AG08396 (cell line): ENCODE results near the gene MGAT5.
"Not testable (repeated sequence)": the region's sequence is repeated elsewhere in the genome, so short reads cannot be mapped to it uniquely, and the experiment has no call there.

ENCODE experiments used
- DNase-seq: peaks from one replicate; pipeline ENCODE4 v3.0.0; 2012; ENCODE audit warnings: low spot score, mixed read lengths

The MGAT5 gene

DNA sequence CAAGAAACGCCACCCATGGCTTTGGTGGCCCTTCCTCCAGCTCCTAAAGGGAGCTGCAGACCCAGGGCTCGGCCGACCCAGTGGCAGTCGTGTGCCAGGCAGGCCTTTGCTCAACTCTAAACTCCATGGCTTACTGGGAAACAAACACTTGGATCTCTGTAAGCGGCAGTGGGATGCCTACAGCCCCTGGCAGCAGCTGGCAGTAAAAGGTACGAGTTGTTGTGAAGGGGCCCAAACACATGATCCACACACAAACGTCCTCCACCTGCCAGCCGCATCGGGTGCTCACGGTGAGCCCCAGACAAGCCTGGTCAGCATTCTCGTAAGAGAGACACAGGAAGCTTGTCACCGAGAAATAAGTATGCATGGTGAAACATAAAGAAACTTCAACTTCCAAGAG is 214.9 kb downstream of the MGAT5 start:
- no peak for DNase-seq

DNA sequence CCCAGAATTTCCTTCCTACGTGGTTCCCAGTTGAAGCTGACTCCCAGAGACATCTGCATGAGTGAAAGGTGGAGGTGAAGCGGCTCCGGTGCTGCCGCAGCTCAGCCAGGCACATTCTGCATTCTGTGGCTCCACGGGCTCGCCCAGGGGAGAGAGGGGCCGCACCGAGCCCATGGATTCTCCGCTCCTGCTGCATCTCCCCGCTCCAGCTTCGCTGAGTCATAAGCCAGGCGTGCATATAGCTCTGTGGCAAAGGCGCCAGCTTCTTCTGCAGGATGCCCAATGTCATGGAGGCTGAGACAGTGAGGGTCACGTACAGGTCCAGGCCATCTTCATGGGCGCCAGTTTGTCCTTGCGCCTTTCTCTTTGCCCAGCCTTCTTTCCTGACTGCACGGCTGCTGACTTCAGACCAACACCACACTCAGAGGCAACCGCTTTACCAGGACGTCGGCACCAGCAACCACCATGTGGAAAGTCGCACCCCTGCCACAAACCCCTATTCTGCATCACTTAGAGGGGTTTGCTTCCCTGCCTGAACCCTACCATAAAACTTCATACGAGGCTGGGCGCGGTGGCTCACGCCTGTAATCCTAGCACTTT is 215.7 kb downstream of the MGAT5 start:
- DNase-seq = no peak

GRCh38 chr2:134470561-134471168 is 216.8 kb downstream of the MGAT5 start:
- no peak for DNase-seq

DNA sequence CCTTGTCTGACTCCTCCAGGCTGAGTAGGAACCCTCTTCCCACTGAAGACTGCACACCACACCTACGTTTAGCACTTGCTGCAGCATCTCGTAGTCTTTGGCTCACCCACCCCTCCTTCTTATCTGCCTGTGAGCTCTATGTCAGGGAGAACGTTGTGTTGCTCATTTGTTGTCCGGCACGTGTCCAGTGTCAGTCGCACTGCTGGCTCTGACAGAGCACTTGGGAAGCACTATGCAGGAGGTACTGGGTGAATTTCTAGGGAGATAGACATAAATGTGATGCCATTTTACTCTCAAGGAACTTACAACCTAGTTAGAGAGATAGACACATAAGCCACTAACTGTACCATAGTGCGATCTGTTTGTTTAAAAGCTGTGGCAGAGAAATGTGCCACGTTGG is 223.1 kb downstream of the MGAT5 start:
- DNase-seq = not testable (repeated sequence)

DNA sequence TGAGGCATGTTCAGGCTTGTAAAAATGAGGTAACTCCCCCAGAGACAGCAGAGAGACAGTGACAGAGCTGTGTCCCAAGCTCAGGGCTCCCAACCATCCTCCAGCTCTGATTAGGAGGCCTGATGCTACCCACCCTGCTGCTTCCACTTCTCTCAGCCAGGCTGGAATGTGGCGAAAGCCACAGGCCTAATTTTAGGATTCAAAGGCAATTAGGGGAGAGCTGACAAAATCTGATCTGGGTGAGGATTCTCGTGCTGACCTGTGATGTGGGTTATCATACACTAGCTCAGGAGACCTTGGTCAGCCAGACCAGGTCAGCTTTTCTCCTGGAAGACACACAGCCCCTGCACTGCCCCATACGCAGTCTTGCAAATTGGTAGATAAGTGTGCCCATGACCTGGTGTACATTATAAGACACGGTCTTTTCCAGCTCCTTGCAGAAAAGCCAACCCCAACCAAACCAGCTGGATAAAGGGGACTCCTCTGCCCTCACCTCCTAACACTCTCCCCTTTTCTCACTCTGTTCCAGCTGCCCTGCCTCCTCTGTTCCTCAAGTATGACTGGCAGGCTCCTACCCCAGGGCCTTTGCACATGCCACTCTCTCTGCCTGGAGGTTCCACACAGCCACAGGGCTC is 225.9 kb downstream of the MGAT5 start:
- DNase-seq = no peak

GRCh38 chr2:134482131-134482723 is 228.4 kb downstream of the MGAT5 start:
- no peak for DNase-seq

DNA sequence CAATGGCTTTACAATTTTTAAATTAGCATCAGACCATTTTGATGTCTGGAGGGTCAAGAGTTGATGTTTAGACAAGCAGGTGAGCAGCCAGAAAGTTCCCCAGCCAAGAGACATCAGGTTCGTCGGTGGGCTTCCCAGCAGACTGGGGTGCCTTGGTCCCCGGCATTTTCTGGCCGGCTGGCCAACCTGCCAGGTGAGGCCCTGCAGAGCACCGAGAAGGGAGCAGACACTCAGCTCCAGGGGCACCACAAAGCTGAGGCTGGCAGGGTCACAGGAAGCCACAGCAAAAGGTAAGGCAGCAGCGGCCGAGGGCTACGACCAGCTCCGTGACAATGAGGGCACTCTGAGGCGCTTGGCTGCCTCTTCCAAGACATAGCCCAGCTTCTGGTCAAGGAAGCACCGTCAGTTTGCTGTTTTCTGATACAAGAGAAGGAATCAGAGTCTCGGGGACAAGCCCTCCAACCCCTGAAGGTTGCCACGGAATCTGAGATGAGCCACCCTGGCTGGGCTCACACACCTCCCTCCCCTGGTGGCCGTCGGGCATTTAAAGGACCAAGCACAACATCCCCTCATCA is 229.0 kb downstream of the MGAT5 start:
- DNase-seq = no peak

DNA sequence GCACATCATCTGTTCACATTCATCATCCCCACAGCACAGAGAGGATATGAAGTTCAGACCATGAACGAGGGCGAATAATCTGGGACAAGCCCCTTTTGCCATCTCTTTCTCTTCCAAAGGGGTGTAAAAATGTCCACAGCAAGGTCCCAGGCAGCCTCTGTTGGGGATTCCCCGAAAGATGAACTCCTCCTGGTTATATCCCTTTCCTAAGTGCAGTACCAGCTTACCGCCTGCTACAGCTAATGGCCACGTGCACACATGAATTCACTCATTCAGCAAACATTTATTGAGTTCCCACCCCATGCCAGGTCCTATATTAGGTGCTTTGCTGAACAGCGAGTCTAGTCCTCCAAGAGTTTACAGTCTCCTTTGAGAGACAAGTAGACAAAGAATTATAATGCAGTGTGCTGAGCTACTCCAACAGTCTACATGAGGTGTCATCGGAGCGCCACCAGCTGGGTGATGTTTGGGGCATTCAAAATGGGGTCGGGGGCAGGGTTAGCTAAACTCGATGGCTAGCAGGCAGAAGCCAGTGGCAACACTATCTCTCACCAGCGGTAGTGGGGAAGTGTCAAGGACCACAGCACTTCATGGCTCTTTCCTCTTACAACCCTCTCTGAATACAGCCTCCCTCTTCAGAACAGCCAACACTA is 236.0 kb downstream of the MGAT5 start:
- no peak for DNase-seq

DNA sequence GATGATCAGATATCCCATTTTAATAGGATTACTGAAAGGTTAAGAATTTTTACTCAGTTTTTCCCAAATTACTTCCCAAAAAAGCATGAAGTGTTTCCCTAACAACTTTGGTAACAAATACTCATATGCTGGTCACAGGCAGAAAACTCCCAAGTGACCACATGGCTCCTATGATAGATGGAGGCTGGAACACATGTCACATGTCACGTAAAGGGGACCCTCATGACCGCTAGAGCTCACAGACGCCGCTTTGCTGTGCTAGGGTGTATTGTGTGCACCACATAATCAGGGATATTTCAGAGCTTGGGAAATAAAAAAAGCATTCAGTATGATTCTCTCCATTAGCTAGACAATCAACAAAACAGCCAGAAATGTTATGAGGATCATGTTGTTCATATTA is 236.7 kb downstream of the MGAT5 start:
- DNase-seq = no peak

DNA sequence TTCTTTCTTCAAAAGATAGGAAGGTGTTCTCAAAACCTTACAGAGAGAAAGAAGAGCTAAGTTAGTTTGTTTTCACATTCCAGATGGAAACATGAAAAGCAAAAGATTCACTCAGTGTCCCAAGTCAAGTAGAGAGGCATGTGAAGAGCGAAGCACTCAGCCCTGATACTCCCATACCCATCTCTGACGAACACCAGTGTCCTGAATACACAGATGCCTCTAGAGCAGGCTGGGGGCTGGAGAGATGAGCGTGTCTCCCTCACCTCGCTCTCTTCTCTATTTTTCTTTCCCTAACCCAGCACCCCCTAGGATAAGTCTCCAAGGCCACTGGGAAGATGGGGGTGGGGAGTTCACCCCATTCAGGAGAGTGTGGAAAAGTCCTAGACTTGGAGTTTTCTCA is 237.2 kb downstream of the MGAT5 start:
- DNase-seq = no peak

DNA sequence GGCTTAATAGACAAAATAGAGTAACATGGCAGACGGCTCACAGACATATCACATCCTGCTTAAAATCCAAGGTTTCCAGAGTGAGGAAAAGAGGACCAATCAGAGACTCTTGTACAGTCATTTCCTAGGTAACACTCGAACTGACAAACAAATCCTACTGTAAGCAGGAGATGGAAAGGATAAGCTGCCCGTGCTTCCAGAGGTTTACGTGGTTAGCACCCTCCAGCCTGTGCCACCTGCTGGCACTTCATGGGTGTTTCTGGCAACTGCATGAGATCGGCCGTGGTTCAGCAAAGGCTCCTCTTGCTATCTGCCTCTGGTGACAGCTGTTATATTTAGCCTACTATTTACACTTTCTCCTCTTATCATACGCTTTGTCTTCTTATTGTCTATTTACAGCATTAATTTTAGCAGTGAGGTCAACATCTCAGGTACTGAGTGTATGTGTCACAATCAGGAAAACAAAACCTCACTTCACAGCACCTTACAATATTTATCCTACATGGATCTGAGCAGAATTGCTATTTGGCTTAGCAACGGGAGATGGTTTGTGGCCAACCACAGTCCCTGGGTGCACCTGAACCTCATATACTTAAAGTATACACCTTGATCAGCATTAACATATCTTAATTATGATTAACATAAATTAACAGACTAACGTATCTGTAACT is 238.0 kb downstream of the MGAT5 start:
- DNase-seq = no peak

DNA sequence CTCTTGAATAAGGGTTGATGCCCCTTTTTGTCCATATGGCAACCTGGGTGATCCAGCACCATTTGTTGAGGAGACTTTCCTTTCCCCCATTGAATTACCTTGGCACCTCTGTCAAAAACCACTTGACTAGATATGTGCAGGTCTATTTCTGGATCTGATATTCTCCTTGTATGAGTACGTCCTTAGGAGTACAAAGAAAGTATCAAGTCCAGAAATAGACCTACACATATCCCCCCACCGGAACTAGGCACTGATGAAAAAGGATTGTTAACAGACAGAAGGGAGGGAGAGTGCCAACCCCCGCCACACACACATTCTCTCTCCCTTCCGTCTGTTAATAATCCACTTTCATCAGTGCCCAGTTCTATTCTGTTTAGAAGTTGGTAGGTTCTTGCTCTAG is 239.9 kb downstream of the MGAT5 start:
- DNase-seq = no peak

DNA sequence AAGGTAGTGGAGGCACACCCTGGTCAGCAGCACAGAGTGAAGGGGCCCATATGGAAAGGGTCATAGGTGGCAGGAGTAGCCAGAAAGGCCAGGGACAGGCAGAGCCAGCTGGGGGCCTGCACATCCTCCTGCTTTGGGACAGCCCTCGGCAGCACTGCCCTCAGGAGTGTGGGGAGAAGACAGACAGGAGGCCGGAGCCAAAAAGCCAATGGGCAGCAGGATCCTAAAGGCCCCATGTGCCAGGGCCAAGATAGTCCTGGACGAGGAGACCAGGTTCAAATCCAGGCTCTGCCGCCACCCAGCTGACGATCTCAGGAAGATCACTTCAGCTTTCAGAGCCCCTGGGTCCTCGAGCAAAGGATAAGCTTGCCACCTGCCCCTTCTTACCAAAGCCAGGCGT is 244.8 kb downstream of the MGAT5 start:
- no peak for DNase-seq

DNA sequence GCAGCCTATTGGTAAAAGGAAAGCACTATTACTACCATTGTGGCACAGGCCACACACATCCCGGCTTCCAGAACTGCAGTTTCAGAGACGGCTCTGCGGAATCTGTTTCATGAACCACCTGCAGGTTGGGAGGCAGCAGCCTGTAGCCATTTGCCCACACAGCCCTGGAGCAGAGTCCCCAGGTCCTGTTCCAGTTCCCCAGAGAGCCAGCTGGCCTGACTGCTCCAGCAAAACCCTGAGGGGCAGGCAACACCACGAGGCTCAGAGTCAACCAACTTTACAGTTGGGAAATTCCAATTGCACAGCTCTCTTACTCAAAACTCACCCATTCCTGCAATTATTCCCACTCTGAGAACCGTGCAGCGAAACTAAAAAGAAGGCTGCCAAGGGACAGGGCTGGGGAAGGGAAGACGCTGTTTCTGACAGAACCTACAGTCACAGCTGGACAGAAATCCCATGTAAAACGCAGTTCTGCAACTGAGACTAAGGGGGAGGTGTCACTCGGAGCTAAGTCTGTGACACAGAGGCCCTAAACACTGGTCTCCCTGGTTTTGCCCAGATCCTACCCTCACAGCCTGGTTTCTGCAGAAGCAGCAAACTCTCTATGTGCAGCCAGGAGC is 245.5 kb downstream of the MGAT5 start:
- no peak for DNase-seq

DNA sequence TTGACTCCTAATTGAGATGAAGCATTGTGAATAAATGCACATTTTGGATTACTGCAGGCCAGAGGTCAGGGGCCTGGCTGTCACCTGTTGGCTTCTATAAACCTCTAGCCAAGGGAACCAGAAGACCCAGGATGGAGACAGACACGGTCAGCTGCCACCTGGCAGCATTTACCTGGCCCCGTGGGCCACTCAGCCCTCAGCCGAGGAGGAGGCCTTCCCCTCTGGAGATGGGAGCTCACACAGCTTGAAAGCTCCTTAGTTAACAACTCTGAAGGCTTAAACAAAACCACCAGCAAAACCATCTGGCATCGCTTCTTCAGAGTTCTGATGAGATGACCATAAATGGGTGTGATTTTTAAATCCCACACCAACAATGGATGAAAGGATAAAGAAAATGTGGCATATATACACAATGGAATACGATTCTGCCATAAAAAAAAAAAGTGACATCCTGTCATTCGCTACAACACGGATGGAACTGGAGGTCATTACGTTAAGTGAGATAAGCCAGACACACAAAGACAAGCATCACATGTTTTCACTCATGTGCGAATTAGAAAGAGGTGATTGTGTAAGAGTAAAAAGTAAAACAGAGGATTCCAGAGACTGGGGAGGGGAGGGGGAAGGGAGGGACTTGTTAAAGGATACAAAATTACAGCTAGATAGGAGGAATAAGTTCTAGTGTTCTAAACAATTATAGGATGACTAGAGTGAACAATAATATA is 246.5 kb downstream of the MGAT5 start:
- DNase-seq = no peak

DNA sequence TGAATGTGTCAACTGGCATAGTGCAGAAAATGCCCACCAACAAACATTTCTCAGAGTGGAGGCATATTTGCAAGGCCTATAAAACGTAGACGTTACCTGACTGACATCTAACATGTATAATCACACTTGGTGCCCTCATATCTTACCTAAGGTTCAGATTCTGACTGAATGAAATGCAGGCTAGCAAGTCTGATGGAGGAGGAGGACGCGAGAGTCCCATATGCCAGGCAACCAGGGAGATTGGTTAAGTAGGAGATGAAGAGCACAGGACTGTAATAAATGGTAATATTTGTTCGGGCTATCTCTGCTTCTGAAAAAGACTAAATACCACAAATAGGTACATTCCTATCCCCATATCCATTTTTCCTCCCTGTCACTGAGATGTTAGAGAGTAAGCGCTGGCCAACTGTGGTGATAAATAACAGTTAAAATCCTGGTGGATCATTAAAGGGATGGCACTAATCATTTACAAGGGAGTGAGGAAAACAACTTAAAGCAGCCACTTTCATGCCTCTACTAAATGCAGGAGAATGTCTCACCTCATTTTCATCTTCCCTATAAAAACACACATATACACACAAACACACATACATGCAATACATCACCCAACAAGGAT is 247.7 kb downstream of the MGAT5 start:
- DNase-seq = no peak

- DNase-seq = no peak
These were observed 248.2 kb downstream of the MGAT5 start for GRCh38 chr2:134502104-134502503.
